Measurements from ENCODE around the gene ABHD11.
A peak's percentile ranks its signal among the peaks of the same experiment; 100 is the strongest.
"Not testable (repeated sequence)": the region's sequence is repeated elsewhere in the genome, so short reads cannot be mapped to it uniquely, and the experiment has no call there.

Gene ABHD11

DNA sequence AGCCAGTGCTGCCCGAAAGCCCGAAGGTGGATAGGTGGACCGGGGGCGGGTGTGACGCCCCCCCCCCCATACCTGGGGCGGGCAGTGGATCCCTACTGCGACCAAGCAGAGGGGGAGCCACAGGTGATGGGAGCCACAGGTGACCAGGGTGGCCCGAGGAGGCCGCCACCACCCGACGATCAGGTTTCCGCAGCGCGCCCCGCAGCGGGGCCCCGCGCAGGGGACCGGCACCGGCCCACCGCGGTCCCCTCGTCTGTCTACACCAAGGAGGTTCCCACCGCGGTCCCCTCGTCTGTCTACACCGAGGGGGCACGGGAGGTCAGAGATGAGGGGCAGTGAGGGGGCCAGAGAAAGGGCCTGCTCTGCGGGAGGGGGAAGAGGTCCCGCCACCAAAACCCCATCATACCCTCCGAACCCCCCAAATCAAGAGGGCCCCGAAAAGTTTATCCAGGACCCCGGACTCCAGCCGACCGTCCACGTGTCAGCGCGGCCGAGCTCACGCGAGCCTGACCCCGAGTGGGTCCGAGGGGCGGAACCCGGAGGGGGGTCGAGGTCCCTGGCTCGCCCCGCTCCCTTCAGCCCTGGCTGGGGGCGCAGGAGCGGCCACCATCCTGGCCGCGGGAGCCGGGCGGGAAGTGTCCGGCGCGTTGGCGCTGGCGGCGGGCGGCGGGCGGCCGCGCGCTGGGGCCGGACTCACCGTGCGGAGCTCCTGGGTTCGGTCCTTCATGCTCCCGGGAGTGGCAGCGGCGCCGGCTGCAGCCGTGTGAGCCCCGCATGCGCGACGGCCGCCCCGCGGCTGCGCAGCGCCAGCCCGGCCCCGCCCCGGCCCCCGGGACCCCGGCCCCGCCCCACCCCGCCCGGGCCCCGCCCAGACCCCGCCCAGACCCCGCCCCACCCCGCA is 19.4 kb downstream of the ABHD11 start, which contains the start of gene STX1A:
STX1A (minus strand) TSS at position 765 of the 901 bp plus-strand sequence; CDS start at position 727, 38 bp downstream.
- DNase-seq, result peak; percentile 46 to 77

DNA sequence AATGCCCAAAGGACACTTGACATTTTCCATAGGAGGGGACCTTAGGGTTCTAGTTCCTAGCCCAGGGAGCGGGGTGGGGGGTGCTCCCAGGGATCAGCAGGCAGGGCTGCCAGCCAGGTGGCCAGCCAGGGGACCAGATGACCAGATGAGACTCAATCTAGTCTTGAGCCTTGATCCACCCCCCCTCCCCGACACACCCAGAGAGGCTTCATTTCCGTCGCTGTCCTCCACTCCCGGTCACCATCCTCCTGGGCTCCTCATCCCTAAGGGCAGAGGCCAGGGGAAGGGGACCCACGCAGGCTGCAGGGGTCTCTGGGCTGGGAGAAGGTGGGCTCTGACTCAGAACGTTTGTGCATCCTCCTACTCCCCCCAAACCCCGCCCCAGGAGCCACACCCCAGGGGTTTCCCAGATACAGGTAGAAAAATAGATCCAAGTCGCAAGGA is 20.1 kb downstream of the ABHD11 start:
- no peak for DNase-seq

DNA sequence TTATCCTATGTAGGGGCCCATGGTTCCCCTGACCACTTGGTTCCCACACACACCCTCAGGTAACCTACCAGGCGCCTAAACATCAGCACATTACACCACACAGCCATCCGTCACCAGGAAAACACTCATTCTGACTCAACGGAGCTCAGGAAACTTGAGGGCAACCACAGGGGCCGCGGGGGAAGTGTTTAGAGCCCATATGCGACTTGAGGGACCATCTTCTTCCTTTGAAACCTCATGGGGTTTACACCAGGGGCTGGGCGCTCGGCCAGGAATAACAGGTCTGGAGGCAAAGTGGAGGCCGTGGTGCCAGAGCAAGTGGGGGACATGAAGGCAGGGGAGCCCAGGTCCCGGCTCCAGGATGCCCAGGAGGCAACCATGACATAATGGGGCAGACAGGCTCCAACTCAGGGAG is 20.6 kb downstream of the ABHD11 start:
- peak; percentile 21 to 58 for DNase-seq

DNA sequence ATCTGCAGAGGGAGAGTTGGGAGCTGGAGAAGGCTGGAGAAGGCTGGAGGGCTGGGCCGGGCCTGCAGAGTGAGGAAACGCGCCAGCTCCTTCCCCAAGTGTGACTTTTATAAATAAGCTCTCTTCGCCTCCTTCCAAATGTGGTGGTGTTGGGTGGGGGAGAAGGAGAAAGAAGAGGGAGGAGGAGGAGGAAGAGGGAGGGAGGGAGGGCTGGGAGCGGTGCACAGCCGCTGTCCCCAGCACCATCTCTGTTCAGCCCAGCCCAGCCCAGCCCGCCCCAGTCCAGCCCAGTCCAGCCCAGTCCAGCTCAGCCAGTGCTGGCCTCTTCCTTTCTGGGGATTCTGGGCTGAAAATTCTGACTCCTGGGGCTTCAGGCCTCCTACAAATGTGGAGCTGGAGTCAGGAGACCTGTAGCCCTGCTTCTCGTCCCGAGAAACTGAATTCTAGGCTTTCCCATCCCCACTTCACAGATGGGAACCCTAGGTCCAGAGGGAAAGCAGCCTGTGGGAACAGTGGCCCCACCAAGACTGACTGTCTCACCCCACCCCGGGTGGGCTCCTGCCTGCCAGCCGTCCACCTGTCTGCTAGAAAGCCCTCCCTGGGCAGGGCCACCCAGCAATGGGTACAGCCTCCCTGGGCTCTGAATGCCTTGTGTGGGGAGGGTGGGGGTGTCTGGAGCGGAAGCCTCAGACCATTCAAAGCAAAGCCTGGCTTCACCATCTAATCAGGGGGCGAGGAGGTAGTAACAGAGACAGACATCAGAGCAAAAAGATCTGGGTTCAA is 21.4 kb downstream of the ABHD11 start:
- no peak for DNase-seq

DNA sequence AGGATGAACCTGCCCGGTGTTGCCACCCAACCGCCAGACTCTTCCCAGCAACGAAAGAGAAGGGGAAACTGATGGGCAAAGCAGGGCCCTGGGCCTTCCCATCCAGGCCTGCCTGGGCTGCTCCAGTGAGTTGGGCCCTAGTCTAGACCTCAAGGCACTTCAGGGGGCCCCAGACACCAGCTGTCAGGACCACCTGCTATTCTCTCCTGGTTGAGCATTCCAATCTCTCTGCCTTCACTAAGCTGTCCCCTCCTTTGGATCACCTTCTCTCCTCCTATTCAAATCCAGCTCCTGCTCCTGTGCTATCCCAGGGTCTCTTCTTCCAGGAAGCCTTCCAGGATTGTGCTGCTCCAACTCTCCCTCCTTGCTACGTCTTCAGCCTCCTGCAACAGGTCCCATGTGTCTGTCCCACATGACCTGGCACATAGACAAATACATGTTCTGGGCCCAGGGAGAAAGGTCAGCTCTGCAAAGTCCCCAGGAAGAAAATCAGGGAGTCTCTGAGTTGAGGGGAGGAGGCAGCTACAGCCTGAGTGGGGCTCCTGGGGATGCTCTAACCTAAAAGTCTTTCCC is 22.2 kb downstream of the ABHD11 start:
- no peak for DNase-seq

DNA sequence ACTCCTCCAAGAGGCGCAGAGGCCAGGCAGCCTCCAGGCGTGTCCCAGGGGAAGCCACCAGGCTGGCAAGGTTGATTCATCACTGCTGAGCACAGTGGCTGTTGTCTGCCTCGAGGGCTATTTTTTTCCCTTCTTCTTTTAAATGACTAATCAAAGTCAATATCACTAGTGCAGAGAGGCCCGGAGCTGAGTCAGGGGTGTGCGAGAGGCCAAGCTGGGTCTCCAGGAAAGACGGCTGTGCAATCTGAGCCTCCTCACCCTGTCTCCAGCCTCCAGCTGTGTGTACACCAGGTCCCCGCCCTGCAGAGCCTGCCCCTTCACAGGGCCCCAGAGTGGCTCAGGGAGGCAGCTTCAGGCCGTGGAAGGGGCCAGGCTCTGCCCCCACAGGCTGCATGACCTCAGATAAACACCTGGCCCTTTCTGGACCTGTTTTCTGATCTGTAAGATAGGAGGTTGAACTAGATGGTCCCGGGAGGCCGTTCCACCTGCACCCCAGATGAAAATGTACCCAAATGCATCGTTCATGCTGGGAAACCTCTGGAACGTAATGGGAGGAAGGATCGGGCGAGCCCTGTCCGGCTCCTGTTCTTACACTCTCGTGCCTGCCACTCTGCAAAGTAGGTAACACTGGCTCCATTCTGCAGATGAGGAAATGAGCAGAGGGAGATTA is 22.8 kb downstream of the ABHD11 start:
- no peak for DNase-seq

DNA sequence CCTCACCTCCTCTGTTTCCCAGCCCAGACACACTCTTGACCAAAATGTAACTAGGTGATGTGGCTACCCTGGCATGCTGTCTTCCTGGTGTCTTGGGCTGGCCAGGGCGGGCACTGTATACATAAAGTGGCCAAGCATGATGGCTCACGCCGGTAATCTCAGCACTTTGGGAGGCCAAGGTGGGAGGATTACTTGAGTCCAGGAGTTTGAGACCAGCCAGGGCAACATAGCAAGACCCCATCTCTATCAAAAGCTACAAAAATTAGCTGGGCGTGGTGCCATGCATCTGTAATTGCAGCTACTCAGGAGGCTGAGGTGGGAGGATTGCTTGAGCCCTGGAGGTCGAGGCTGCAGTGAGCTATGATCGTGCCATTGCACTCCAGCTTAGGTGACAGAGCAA is 25.3 kb downstream of the ABHD11 start:
- DNase-seq, result not testable (repeated sequence)

DNA sequence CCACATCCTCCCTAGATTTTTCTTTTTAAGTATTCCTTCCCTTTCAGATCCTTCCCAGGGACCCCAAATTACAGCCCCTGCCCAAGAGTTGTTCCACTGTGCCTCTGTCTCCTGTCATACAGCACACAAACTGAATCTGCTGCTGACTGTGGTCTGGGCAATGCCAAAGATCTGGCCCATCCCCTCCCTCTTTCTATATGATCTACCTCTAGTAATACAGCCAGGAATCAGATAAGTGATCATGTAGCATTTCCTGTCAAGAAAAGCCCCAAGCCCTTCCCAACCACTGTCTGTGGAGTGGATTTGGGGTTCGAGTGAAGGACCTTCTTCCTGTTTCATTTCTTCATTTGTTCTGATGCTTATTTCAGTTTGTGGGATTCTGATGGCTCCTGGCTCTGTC is 25.8 kb downstream of the ABHD11 start:
- no peak for DNase-seq

DNA sequence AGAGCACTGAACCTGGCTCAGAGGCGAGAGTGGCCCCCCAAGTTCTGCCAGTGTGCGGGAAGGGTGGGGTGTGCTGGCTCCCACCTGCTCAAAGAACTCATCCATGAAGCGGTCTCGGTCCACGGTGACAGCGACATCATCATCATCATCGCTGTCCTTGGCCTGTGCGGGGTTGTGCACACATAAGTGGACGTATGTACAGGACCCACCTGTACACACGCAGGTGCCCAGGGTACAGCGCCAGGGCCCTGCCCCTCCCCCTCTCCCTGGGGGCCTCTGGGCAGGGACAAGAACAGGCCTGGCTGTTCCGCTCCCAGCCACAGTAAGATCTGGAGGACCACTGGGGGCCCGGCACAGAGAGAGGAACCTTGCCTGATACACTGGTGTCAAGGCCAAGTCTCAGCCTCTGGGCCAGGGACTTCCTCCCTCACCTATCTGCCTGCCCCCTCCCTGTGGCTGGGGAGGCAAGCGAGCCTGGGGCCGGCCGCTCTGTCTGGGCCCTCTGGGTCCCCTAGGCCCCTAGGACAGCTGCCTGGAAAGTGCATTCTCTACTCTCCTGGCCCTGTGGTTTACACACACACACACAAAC is 29.5 kb downstream of the ABHD11 start:
- DNase-seq, result no peak

DNA sequence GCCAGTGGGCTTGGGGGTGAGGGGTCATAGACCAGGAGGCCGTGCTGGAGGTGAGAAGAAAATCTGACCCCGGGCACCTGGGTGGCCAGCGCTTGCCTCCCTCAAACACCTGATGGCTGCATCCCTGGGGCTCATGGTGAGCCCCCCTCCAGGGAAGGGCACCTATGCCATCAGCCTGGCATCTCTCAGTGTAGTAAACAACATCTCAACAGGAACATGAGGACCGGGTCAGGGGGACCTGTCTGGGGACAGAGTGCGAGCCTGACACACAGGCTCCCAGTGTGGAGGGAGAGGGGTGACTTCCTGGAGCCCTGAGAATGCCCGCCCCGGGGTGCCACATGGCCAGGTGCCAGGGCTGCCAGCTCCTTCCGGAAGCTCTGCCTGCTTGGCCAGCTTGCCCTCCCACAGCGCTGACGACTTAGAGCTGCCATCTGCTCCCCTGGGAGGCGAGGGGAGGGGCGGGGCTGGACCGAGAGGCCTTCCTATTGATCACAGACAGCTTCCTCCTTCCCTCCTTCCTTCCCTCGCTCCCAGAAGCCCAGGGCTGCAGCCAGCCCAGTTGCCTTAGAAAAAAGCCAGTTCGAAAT is 31.5 kb downstream of the ABHD11 start:
- no peak for DNase-seq

DNA sequence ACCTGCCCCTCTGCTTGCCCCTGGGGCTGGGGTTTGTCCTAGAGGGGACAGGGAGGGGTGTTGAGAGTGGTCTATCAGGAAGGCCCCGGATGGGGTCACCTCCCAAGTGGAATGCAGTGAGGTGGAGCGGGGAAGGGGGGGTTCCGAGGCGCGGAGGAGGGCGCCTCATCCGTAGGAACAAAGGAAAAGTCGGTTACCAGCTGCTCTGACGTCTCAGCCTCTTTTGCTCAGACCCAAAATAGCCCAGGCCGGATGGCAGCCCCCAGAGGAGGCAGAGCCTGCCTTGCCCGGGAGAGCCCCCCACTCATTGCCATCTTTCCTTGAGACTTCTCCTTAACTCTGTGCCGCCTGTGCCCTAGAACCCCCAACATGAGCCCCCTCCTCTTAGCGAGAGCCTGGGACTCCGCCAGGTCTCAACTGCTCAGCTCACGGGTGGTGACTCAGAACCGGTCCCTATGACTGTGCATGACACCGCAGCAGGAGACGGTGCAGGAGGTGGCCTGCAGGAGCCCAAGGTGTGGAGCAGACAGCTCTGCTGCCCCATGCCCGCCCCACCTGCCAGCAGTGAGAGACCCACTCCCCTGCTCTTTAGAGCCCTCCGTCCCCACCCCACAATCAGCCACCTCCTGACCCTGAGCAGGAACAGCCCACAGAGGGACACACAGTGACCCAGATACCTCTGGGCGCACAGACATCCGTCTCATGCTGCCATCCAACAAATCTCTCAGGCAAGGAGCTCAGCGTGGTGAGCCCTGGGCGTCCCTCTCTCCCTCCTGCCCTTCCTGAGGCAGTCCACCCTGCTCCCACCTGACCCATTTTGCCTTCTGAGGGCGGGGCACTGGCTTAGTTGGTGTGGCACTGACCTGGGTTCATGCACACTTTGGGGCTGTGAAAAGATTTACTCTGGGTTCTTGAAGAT is 32.2 kb downstream of the ABHD11 start:
- no peak for DNase-seq

DNA sequence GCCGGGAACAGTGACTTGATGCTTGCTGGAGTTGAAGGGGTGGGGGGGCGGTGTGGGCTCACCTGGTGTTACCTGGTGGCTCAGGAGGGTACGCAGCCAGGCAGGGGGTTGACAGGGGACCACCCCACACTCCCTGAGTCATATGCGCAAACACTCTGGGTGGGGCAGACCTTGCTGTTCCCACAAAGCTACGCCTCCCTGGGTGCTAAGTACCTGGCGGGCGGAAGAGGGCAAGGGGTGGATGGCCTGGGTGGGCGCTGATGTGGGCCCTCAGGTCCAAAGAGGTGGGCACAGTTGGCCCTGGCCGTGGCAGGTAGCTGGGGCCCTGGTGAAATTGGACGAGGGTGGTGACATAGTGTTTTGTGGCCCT is 33.1 kb downstream of the ABHD11 start:
- DNase-seq, result no peak

DNA sequence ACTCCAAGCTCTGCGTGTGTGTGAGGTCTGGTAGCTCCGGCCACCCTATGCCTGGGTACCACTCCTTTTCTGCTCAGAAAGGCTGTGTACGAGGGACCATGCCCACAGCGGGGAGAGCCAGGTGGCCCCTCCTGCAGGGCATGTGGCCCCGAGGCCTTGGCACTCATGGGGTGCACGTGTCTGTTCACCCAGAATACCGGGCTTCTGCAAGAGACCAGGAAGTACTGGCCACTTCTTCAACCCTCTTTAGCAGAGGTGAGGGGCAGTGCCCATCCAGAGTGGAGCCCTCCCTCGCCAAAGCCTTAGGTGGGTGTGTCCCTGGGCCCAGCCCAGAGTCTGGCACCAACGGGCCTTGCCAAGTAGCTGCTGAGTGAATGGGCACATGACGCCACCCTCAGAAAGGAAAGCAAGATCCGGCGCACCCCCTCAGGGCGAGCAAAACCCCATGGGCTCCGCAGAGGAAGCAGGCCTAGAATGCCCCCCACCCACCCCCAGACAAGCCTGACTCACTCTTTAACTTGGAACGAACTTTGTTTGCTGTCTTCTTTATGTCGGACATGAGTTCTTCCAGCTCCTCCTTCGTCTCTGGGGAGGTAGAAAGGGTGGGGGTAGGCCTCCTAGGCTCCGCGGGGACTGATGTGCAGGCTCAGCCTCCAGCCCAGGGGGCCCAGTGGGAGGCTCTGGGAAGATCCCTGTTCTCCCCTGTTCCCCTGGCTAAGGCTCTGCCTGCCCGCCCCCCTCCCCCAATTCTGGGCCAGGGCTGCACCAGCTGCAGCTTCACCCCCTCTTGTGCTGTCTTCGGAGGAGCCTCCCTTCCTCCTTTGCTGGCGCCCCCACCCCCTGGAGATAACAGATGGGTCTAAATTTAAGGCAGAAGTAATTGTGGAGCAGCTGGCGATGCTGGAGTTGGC is 33.7 kb downstream of the ABHD11 start:
- no peak for DNase-seq

DNA sequence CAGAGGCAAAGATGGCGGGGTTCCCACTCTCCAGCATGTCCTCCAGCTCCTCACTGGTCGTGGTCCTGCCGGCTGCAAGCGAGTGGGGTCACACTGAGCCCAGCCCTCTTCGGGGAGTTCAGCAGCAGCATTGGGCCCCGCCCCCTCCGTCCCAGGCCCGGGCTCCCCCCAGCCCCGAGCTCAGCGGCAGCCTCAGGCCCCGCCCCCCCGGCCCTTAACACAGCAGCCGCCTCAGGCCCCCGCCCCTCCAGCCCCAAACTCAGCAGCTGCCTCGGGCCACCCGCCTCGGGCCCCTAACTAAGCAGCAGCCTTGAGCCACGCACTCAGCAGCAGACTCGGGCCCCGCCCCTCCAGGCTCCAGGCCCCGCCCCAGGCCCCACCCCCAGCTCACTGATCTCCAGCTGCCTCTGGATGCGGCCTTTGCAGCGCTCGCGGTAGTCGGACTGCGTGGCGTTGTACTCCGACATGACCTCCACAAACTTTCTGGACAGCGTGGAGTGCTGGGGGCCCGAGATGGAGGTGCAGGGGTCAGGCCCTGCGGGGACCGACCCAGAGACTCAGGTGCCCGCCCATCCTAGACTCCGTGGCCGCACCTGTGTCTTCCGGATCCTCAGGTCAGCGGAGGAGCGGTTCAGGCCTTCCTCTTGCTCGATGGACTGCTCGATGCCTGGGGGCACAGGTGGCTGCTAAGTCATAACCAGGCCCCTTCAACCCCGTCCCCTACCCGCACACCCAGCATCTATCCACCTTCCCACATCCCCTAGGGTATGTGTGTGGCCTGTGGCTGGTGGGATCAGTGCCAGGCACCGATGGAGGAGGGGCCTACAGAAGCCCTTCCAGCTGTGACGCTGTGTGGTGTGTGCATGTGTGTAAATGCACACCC is 34.6 kb downstream of the ABHD11 start:
- DNase-seq, result peak; percentile 41 to 47

DNA sequence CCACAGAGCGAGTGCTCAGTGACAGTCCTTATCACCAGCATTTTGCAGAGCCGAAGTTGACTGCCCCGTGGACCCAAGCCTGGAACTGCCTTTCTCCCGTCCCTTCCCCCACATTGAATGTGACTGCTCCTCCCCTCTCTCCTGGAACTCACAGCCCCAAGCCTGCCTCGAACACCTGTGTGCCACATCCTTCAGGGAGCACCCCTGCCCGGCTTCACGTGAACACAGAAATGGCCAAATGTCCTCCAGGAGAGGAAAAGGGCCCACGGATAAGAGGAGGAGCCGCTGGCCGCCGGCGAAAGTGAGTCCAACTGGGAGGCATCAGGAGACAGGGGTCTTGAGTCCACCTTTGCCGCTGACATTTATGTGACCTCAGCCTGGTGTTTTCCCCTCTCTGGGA is 35.4 kb downstream of the ABHD11 start:
- no peak for DNase-seq

DNA sequence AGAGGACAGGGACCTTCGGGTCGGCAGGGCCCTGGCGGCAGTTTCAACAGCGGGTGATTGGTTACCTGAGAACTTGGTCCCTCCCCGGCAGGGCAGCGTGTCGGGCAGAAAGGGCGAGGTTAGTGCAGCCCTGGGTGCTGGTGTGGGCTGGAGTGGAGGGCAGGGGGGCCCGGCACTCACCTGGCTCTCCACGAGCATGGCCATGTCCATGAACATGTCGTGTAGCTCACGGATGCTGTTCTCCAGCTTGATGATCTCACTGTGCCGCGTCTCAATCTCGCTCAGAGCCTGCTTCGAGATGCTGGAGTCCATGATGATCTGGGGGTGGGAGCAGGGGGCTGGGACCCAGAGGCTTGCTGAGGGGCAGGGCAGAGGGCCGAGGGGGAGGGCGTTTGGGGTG is 35.9 kb downstream of the ABHD11 start:
- DNase-seq, result no peak

DNA sequence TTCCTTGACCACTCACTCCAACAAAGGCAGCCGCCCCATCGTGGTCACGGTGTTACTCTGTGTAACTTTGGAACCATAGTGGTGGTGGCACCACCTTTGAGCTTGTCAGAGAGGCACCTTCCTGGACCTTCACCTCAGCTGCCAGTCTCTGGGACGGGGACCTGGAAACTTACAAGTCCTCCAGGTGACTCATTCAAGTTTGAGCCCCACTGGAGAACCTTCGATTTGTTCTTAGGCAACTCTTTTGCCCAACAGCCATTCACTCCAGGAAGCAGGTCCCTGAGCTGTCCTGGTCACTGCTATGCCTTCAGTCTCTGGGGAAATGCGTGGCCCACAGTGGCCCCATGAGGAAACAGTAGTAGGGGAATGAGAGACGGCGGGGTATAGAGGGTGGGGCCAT is 36.4 kb downstream of the ABHD11 start:
- DNase-seq, result no peak

DNA sequence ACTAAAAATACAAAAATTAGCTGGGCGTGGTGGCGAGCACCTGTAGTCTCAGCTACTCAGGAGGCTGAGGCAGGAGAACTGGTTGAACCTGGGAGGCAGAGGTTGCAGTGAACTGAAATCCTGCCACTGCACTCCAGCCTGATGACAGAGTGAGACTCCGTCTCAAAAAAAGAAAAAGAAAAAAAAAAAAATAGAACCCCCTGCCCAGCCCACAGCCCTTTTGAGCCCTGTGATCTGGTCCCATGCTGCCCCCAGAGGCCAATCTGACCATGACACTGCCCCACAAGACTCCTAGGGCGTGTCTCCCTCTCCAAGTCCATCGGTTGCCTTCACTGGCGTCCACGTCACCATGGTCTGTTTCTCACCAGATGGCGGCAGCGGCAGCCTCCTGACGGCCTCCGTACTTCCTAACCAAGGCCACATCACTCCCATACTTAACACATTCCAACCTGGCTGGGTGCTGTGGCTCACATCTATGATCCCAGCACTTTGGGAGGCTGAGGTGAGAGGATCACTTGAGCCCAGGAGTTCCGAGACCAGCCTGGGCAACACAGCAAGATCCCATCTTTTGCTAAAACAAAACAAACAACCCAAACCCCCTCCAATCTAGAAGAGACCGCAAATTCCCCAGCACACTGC is 37.1 kb downstream of the ABHD11 start:
- DNase-seq, result peak; percentile 33 to 52
